Measurements from ENCODE around the gene NIPBL.
"Not testable (repeated sequence)": the region's sequence is repeated elsewhere in the genome, so short reads cannot be mapped to it uniquely, and the experiment has no call there.

The NIPBL gene

DNA sequence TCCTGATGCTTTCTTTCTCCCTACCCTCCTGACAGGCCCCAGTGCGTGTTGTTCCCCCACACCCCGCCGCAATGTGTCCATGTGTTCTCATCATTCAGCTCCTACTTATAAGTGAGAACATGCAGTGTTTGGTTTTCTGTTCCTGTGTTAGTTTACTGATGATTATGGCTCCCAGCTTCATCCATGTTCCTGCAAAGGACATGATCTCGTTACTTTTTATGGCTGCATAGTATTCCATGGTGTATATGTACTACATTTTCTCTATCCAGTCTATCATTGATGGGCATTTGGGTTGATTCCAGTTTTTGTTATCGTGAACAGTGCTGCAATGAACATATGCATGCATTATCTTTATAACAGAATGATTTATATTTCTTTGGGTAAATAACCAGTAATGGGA lies 222.7 kb downstream of the NIPBL start:
- DNase-seq = not testable (repeated sequence)

DNA sequence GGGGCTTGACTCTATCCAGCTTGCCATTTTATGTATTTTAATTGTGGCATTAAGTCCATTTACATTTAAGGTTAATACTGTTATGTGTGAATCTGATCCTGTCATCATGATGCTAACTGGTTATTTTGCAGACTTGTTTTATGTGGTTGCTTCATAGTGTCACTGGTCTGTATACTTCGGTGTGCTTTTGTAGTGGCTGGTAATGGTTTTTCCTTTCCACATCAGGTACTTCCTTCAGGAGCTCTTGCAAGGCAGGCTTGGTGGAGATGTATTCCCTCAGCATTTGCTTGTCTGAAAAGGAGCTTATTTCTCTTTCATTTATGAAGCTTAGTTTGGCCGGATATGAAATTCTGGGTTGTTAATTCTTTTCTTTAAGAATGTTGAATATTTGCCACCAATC lies 226.7 kb downstream of the NIPBL start:
- DNase-seq = no peak

- DNase-seq = no peak
These were observed 232.8 kb downstream of the NIPBL start for GRCh38 chr5:37109338-37109737.

- DNase-seq = no peak
These were observed 233.6 kb downstream of the NIPBL start for GRCh38 chr5:37110135-37110534.

GRCh38 chr5:37111426-37112382 lies 235.1 kb downstream of the NIPBL start:
- no peak for DNase-seq

- DNase-seq = no peak
These were observed 235.9 kb downstream of the NIPBL start for GRCh38 chr5:37112383-37112991.

Measured in fibroblast of upper back skin (primary cell).